HepG2 (cell line): ENCODE measurements around the gene BBS4. TPM values are rescaled to one million over a fixed set of nuclear protein-coding genes. Genes with fewer than 3 reads are reported as not detected.

Source experiments
- ADNP ChIP-seq: sonication (generic); formaldehyde crosslinking; IDR thresholded peaks from 2 replicates; pipeline ENCODE4 v1.4.0; 2020; ENCODE audit warnings: missing genetic modification reagents
- ARID2 ChIP-seq: sonication (generic); formaldehyde crosslinking; IDR thresholded peaks from 2 replicates; pipeline ENCODE4 v1.8.1; 2022; ENCODE audit warnings: mild to moderate bottlenecking, missing genetic modification reagents, borderline replicate concordance
- ARID3A ChIP-seq: IDR thresholded peaks from 2 replicates; pipeline ENCODE4 v1.6.1; 2012; ENCODE audit warnings: low read depth, low read length, improper control_type of control experiment
- CBX1 ChIP-seq: IDR thresholded peaks from one replicate; pipeline ENCODE4 v1.6.1; 2016; ENCODE audit warnings: antibody characterized with exemption, low read depth
- DMAP1 ChIP-seq: IDR thresholded peaks from 2 replicates; pipeline ENCODE4 v1.6.1; 2016
- FOXC1 ChIP-seq: sonication (generic); formaldehyde crosslinking; IDR thresholded peaks from 2 replicates; pipeline ENCODE4 v1.8.0; 2022; ENCODE audit warnings: mild to moderate bottlenecking, missing genetic modification reagents, borderline replicate concordance
- HOXA5 ChIP-seq: sonication (generic); formaldehyde crosslinking; IDR thresholded peaks from 2 replicates; pipeline ENCODE4 v1.4.0; 2020; ENCODE audit warnings: missing genetic modification reagents
- KLF12 ChIP-seq: sonication (generic); formaldehyde crosslinking; IDR thresholded peaks from 2 replicates; pipeline ENCODE4 v1.4.0; 2020; ENCODE audit warnings: missing genetic modification reagents, borderline replicate concordance
- RARG ChIP-seq: sonication (generic); formaldehyde crosslinking; IDR thresholded peaks from 2 replicates; pipeline ENCODE4 v1.4.0; 2020; ENCODE audit warnings: low read depth, mild to moderate bottlenecking, missing genetic modification reagents
- SAP130 ChIP-seq: IDR thresholded peaks from 2 replicates; pipeline ENCODE4 v1.6.1; 2016; ENCODE audit warnings: low read depth
- TAF15 ChIP-seq: fragments of 200-400 bp; formaldehyde crosslinking; IDR thresholded peaks from one replicate; pipeline ENCODE4 v1.6.1; 2018; ENCODE audit warnings: mild to moderate bottlenecking, low read depth, low read length; ENCODE audit not compliant: poor library complexity, severe bottlenecking
- TBL1XR1 ChIP-seq: fragments of 150-350 bp; IDR thresholded peaks from 2 replicates; pipeline ENCODE4 v1.6.1; 2014; ENCODE audit warnings: borderline replicate concordance, low read length; ENCODE audit not compliant: partially characterized antibody
- THAP7 ChIP-seq: sonication (generic); formaldehyde crosslinking; IDR thresholded peaks from 2 replicates; pipeline ENCODE4 v1.8.1; 2023; ENCODE audit warnings: mild to moderate bottlenecking, missing genetic modification reagents
- ZBTB49 ChIP-seq: sonication (generic); formaldehyde crosslinking; IDR thresholded peaks from 2 replicates; pipeline ENCODE4 v1.4.0; 2020; ENCODE audit warnings: missing genetic modification reagents, borderline replicate concordance
- ZIK1 ChIP-seq: sonication (generic); formaldehyde crosslinking; IDR thresholded peaks from 2 replicates; pipeline ENCODE4 v1.5.0; 2020; ENCODE audit warnings: mild to moderate bottlenecking, low read depth, missing genetic modification reagents, borderline replicate concordance
- ZNF160 ChIP-seq: sonication (generic); formaldehyde crosslinking; IDR thresholded peaks from 2 replicates; pipeline ENCODE4 v1.8.0; 2022; ENCODE audit warnings: mild to moderate bottlenecking, inconsistent platforms, missing genetic modification reagents
- ZNF18 ChIP-seq: sonication (generic); formaldehyde crosslinking; IDR thresholded peaks from 2 replicates; pipeline ENCODE4 v1.8.0; 2022; ENCODE audit warnings: mild to moderate bottlenecking, missing genetic modification reagents; ENCODE audit not compliant: insufficient replicate concordance
- ZNF225 ChIP-seq: sonication (generic); formaldehyde crosslinking; IDR thresholded peaks from 2 replicates; pipeline ENCODE4 v1.4.0; 2020; ENCODE audit warnings: mild to moderate bottlenecking, missing genetic modification reagents
- ZNF326 ChIP-seq: sonication (generic); formaldehyde crosslinking; IDR thresholded peaks from 2 replicates; pipeline ENCODE4 v1.4.0; 2020; ENCODE audit warnings: missing genetic modification reagents, borderline replicate concordance
- ZNF572 ChIP-seq: sonication (generic); formaldehyde crosslinking; IDR thresholded peaks from 2 replicates; pipeline ENCODE4 v1.5.1; 2020; ENCODE audit warnings: mild to moderate bottlenecking, missing genetic modification reagents
- ZNF607 ChIP-seq: sonication (generic); formaldehyde crosslinking; IDR thresholded peaks from 2 replicates; pipeline ENCODE4 v1.5.1; 2020; ENCODE audit warnings: missing genetic modification reagents, mild to moderate bottlenecking, borderline replicate concordance
- ZNF784 ChIP-seq: sonication (generic); formaldehyde crosslinking; IDR thresholded peaks from 2 replicates; pipeline ENCODE4 v1.5.1; 2020; ENCODE audit warnings: missing genetic modification reagents, mild to moderate bottlenecking, borderline replicate concordance
- polyA plus RNA-seq, 8 experiments: library from polyadenylated mRNA; depleted of rRNA in 3 of 8; stranded (reverse) in 7 of 8; unstranded in 1 of 8; fragments of >200 nt; fragmentation: Illumina TruSeq in 4 of 8; extraction: Trizol in 4 of 8; gene quantifications; 2 replicates each; pipeline versions ENCODE4 v1.2.1 to v1.2.3, GENCODE V29; 2011 to 2016; ENCODE audit warnings: low read depth in 4 of 8, missing spikeins in 1 of 8, mixed read lengths in 1 of 8; ENCODE audit not compliant: insufficient read depth in 1 of 8
- total RNA-seq, 5 experiments: library from RNA; depleted of rRNA; stranded (reverse); fragments of >200 nt; fragmentation: Illumina TruSeq; extraction: Trizol; gene quantifications; 2 replicates each; pipeline ENCODE4 v1.2.3, GENCODE V29; 2016; ENCODE audit warnings: low read depth in 1 of 5

Gene BBS4
- total and polyA plus RNA-seq, 2 of the 13 experiments (the other 11 are each of a cell fraction or from before 2014, with no cell fraction given) = 16.0 to 21.3 TPM

- TF ChIP-seq ARID3A (no peak), ZNF225 (CRISPR knock-in tag) (0 out of 2 replicates have a peak, but pooled peaks have one; percentile 25), RARG (no peak), ZNF607 (CRISPR knock-in tag) (peak; percentile 46; the same call in 1 of the 2 replicates), ADNP (CRISPR knock-in tag) (no peak), FOXC1 (CRISPR knock-in tag) (no peak), ZNF160 (CRISPR knock-in tag) (no peak), ZBTB49 (CRISPR knock-in tag) (no peak), DMAP1 (CRISPR knock-in tag) (no peak), ZNF326 (no peak), ZNF572 (no peak; the same call in 1 of the 2 replicates), ZNF18 (peak; percentile 49), ZIK1 (CRISPR knock-in tag) (peak; percentile 24; the same call in 1 of the 2 replicates), KLF12 (CRISPR knock-in tag) (no peak), THAP7 (CRISPR knock-in tag) (no peak), TBL1XR1 (peak; percentile 38), HOXA5 (CRISPR knock-in tag) (no peak), CBX1 (no peak), ARID2 (CRISPR knock-in tag) (no peak), SAP130 (CRISPR knock-in tag) (peak; percentile 98), ZNF784 (peak; percentile 79; the same call in 1 of the 2 replicates), TAF15 (no peak)
These were observed at the start of gene BBS4, which contains the start of gene HIGD2B (continued) for GRCh38 chr15:72685925-72686794.
